Activated CD4-positive, alpha-beta T cell treated with anti-CD3 and anti-CD28 coated beads, Interleukin-2, amount 50 U/mL, for 16 hours (primary cell): ENCODE results near the gene LMO3.
"Not testable (repeated sequence)": the region's sequence is repeated elsewhere in the genome, so short reads cannot be mapped to it uniquely, and the experiment has no call there.

Source experiments
- DNase-seq: peaks from one replicate; pipeline ENCODE4 v3.0.0-alpha.2; 2020

LMO3 gene

DNA sequence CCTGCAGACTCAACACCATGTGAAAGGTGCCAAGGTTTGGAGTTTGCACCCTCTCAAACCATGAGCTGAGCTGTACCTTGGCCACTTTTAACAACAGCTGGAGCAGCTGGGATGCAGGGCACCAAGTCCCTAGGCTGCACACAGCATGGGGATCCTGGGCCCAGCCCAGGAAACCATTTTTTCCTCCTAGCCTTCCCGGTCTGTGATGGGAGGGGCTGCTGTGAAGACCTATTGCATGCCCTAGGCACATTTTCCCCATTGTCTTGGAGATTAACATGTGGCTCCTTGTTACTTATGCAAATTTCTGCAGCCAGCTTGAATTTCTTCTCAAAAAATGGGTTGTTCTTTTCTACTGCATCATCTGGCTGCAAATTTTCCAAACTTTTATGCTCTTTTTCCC lies 68.3 kb downstream of the LMO3 start:
- DNase-seq, result not testable (repeated sequence)

DNA sequence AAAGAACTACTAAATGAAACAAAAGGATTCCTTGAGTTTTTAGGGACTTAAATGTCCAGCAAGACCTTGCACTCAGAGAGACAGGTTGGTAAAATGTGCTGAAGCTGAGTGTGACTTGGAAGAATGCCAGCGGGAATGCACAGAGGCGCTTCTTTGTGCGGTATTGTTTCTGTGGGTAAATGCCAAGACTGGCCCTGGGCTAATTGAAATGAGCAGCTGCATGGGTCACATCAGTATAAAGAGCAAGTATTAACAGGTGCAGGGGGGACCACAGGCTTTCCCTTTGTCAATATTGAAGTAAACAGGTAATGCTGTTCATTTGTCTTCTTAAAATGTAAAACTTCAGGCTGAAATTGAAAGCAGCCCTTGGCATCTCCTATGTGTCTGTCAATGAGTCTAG lies 74.3 kb downstream of the LMO3 start:
- no peak for DNase-seq

- DNase-seq, result no peak
Measured at GRCh38 chr12:16530268-16530850, 75.6 kb downstream of the LMO3 start.

DNA sequence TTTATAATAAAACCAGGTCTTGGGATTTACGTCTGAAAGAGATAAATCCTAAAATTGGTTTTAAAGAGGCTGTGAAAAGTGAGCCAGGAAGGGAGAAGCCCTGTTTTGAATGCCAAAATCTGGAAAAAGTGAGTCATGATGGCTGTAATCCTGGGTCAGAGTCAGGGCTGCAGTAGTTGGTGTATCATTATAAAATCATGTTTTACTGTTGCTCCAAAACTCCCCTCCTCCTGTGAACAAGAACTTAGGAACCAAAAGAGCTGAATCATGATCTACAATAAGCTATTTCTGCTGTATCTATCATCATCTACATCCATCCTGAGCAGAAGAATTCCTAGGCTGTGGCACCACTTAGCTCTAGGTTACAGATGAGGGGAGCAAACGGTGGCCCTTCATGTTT lies 79.3 kb downstream of the LMO3 start:
- no peak for DNase-seq

- no peak for DNase-seq
Measured at GRCh38 chr12:16524378-16524777, 81.6 kb downstream of the LMO3 start.

DNA sequence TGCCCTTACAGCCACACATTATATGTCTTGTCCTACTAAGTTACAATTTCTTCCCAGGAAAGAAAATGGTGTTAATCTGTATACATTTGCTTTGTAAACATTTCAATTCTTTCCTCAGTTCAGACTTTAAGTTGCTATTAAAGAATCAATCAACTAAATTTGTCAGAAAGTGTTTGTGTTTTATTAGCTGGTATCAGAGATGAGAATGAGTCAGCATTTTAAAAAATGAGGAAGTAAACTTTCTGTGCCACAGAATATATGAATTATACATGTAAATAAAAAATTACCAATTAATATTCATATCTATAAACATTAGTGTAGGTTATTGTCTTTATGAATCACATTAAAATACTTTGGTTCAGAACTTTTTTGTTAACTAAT lies 82.0 kb downstream of the LMO3 start:
- DNase-seq, result no peak

DNA sequence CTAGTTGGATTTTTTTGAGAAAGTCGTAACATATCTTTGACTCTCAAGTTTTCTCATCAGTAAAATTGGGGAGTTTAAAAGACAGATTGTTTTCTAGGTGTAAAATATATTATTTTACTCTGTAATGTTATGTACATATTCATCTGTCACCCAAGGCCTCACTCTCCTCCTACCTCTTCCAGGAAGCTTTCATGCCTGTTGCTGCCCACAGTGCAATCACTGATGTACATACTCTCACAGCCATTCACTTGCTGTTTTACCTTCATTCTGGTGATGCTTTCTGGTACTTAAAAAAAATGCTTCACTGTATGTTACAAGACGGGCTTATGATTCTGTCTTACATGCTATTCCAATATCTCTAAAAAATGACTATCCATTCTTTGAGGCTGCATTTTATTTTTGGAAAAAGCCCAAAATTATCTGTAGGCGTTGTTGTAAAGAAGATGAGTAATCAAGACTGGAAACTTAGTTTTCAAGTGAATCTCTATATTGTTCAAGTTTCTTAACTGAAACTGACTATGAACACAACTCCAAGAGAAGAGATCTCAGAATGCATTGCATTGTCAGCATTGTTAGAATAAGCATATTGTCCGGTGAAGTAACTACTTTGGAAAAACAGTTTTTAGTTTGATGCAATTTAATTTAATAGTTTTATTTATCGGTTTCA lies 82.5 kb downstream of the LMO3 start:
- no peak for DNase-seq

GRCh38 chr12:16520328-16520727 lies 85.6 kb downstream of the LMO3 start:
- no peak for DNase-seq

DNA sequence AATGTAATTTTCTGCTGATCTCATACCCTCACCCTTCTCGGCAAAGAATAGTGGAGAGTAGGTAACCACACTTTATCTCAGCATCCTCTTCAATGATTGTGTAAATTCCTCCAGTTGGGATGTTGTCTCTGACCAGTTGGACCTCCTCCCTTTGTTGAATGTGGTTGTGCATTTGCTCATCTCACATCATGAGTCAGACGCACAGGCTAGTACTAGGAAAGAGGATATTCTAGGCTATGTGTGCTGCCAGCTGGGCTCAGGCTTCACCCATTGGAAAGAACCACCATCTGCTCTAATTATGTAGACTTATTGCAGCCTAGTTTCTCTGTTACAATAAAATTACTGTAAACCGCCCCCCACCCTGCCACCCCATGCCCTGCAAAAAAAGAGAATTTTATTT lies 90.3 kb downstream of the LMO3 start:
- no peak for DNase-seq

DNA sequence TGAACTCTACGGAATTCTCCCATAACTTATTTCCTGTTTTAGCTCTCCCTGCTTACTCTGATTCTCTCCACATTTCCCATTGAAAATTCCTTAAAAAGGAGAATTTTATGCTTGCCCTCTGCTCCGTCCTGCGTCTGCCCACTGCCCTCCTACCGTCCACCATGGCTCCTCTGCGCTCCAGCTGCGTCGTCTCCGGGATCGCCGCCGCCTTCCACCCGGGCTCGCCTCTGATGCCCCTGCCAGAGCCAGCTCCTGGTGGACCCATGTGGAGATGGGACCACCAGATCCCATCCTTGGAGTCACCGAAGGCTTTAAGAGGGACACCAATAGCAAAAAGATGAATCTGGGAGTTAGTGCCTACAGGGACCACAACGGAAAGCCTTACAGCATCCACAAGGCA lies 92.7 kb downstream of the LMO3 start:
- no peak for DNase-seq

GRCh38 chr12:16509411-16509810 lies 96.6 kb downstream of the LMO3 start:
- no peak for DNase-seq

DNA sequence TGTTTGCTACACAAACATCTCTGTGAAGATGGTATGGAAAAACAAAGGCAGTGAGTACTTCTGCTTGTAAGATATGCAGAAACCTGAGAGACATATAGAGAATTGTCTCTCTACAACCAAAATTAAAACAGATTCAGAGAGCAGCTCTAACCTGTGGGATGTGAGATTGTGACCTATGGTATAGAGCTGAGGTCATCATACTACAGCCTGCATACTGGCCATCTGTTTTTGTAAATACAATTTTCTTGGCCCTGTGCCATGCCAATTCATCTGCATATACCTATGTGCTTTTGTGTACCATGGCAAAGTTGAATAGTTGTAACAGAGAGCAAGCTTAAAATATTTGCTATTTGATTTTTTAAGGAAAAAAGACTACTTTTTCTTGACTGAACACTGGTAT lies 99.6 kb downstream of the LMO3 start:
- DNase-seq, result no peak

DNA sequence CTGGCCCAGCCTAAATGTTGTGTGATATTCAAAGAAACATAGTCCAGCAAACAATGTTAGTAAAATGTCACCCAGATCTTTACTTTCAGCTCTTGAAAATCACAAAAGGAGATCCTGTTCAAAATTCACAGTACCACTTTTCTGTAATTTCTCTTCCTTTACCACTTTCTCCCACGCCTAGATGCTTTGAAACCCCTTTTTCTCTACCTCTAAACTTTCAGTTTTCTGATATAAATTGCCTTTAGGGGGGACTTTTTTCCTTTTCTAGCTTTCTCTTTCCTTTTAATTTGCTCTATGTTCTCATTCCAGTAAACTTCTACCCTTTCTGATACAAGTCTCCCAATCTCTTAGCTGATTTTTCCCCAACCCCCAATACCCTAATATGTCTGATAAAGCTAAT lies 101.8 kb downstream of the LMO3 start:
- DNase-seq, result no peak

GRCh38 chr12:16499611-16500010 lies 106.4 kb downstream of the LMO3 start:
- no peak for DNase-seq
